ENCODE measurements around the gene ATP8A2. TPM values are rescaled to one million over a fixed set of nuclear protein-coding genes. Genes with fewer than 3 reads are reported as not detected.

The ATP8A2 gene
- total and polyA plus RNA-seq, 12 donors, result under 0.01 to 0.18 (median 0.10) TPM; not detected in 3

DNA sequence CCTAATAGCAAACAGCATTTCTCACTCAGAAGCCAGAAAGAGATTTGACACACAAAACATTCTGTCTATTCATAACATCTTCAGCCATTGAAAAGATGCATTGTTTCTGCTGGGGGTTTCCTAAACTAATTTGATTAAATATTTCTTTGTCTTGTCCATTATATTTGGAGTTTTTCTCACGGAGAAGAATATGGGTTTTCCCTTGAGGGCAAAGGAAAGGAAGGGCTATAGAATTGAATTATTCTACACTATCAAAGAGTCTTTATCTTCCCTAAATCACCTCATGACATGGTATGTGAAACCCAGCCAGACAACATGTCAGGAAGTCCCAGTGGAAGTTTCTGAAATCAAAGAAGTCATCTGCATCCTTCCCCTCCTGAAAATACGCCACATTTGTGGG, 493.6 kb downstream of the ATP8A2 start:
- intact Hi-C loops (cut with DNase I), result no loop called here
- 53 to 74% methylated on average over 2 of the region's 2 CpGs for WGBS, 2 donors
- H3K27ac ChIP-seq, result no peak overlapping the region

DNA sequence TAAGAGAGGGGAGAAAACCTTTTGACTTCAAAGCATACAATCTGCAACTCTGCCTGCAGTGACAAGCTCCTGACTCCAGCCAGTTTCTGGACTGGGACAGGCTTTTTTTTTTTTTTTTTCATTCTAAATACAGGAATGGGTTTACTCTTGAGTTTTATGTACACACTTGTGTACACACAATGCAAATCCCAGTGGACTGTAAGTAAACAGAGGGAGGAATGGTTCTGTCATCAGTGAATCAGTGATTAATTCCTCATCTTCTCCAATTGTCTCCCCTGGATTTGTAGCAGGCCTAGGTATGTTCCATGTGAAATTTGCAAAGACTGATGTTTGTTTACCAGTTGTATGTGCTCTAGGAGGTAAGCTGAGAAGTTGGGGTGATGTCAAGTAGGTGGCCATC, 495.3 kb downstream of the ATP8A2 start:
- no peak for ATAC-seq
- no peak for DNase-seq
- H3K27me3 ChIP-seq, result peaks cover 0 to 57% (median 35%) of the 10 kb centered on the region in 7 donors

More for the DNA sequence above, 493.6 kb downstream of the ATP8A2 start:
- Histone ChIP-seq H3K4me1 (no peaks in the 10 kb centered on the region), H3K4me3 (no peak overlapping the region), H3K9me3 (no peaks in the 10 kb centered on the region), H3K27me3 (peaks cover 0 to 54% (median 29%) of the 10 kb centered on the region in 7 donors), H3K36me3 (no peaks in the 10 kb centered on the region)
- DNase-seq (no peak), ATAC-seq (no peak)
- no peak for TF ChIP-seq CTCF (IDR thresholded peaks at IDR 0.05)

DNA sequence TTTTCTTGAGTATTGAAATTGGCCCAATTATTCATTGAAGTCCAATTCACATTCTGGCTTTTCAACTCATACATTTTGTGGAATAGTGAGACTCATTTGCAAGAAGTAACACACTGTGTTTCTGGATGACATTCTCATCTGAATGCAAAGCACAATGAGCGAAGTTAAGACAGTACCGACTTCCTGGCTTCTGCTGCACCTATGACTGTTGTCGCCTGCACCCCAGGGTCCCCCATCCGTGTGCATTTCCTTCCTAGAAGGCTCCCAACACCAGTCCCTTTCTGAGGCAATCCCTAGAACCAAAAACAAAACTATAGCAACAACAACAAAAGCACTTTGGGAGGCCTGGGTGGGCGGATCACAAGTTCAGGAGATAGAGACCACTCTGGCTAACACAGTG, 496.7 kb downstream of the ATP8A2 start:
- ATAC-seq, result no peak
- Histone ChIP-seq H3K27ac (no peak overlapping the region), H3K9me3 (no peaks in the 10 kb centered on the region), H3K36me3 (no peaks in the 10 kb centered on the region), H3K4me3 (no peak overlapping the region), H3K4me1 (peaks cover 0 to 14% (median 5%) of the 10 kb centered on the region in 9 donors), H3K27me3 (peaks cover 0 to 51% (median 35%) of the 10 kb centered on the region in 7 donors)
- TF ChIP-seq CTCF (IDR thresholded peaks at IDR 0.05), result no peak
- WGBS, 2 donors, result 72 to 80% methylated on average over 5 of the region's 5 CpGs
- intact Hi-C loops (cut with DNase I), result no loop called here
- no peak for DNase-seq

More for the DNA sequence above, 495.3 kb downstream of the ATP8A2 start:
- TF ChIP-seq CTCF (IDR thresholded peaks at IDR 0.05), result no peak
- no peak overlapping the region for H3K27ac ChIP-seq
- no peak overlapping the region for H3K4me3 ChIP-seq
- no peaks in the 10 kb centered on the region for H3K36me3 ChIP-seq
- intact Hi-C loops (cut with DNase I), result no loop called here
- no peaks in the 10 kb centered on the region for H3K4me1 ChIP-seq
- H3K9me3 ChIP-seq, result no peaks in the 10 kb centered on the region

DNA sequence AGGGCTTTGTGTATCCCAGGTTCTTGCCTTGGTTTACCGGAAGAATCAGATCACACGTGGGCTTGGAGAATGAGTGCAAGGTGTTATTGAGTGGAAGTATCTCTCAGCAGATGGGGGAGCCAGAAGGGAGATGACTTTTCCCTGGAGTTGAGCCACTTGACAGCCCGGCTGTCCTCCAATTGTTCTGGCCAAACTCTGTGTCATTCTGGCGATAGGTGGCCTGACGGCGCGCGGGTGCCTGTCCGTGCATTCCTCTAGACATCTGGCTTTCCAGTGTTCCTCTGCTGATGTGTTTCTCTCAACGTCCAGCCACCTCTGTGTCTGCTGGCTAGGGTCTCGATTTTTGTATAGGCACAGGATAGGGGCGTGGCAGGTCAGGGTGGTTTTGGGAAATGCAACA, 498.2 kb downstream of the ATP8A2 start:
- Histone ChIP-seq H3K27me3 (peaks cover 0 to 45% (median 30%) of the 10 kb centered on the region in 7 donors), H3K4me3 (no peak overlapping the region), H3K9me3 (no peaks in the 10 kb centered on the region), H3K27ac (no peak overlapping the region), H3K36me3 (no peaks in the 10 kb centered on the region), H3K4me1 (peaks cover 0 to 14% (median 5%) of the 10 kb centered on the region in 9 donors)
- peak in 1 of 8 donors; percentile 41 for ATAC-seq
- whole genome bisulfite sequencing, 2 donors, result 54 to 55% methylated on average over 12 of the region's 12 CpGs
- no peak for TF ChIP-seq CTCF (IDR thresholded peaks at IDR 0.05)
- DNase-seq, result no peak
- intact Hi-C loops (cut with DNase I), result no loop called here
